ENCODE data around the gene AVPI1. TPM values are rescaled to one million over a fixed set of nuclear protein-coding genes. Genes with fewer than 3 reads are reported as not detected.

Gene AVPI1, protein sequence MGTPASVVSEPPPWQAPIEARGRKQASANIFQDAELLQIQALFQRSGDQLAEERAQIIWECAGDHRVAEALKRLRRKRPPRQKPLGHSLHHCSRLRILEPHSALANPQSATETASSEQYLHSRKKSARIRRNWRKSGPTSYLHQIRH
- total RNA-seq (2016; rRNA removed; fragmentation: Illumina TruSeq; extraction: Trizol) (39.8 and 47.6 TPM in 2 replicates), polyA plus RNA-seq (2011; rRNA removed) (60.6 and 61.2 TPM in 2 replicates), polyA minus RNA-seq (2011; rRNA and poly(A)+ RNA removed; ENCODE audit: low replicate concordance) (68.6 and 143 TPM in 2 replicates), Bru-seq, nascent RNA (percentile 85 among the genes with signal in this experiment), BruChase-seq, experiment 1, labeled RNA remaining after a 6-hour chase (percentile 72 among the genes with signal in this experiment), BruChase-seq, experiment 2, labeled RNA remaining after a 2-hour chase (percentile 83 among the genes with signal in this experiment)
- 17.3 and 23.9 TPM in 2 replicates for total RNA-seq (2016; cell fraction: cytosol; rRNA removed; fragmentation: Illumina TruSeq; extraction: Trizol; ENCODE audit: low read depth)
- total RNA-seq (2016; cell fraction: insoluble cytoplasmic fraction; rRNA removed; fragmentation: Illumina TruSeq; extraction: Trizol): 40.9 and 48.9 TPM in 2 replicates
- total RNA-seq (2016; cell fraction: membrane; rRNA removed; fragmentation: Illumina TruSeq; extraction: Trizol): 32.7 and 40.7 TPM in 2 replicates
- total RNA-seq (2016; cell fraction: nucleus; rRNA removed; fragmentation: Illumina TruSeq; extraction: Trizol): 19.1 and 24.2 TPM in 2 replicates
- polyA plus RNA-seq (2011; cell fraction: cytosol; rRNA removed): 46.9 and 72.0 TPM in 2 replicates
- polyA plus RNA-seq (2011; cell fraction: nucleus; rRNA removed): 30.9 and 32.2 TPM in 2 replicates
- 17.8 and 27.6 TPM in 2 replicates for polyA plus RNA-seq (2012)
- 15.1 and 21.8 TPM in 2 replicates for polyA plus RNA-seq (2016; cell fraction: cytosol; fragmentation: Illumina TruSeq; extraction: Trizol; ENCODE audit: low read depth)
- 52.4 and 52.8 TPM in 2 replicates for polyA plus RNA-seq (2016; cell fraction: insoluble cytoplasmic fraction; fragmentation: Illumina TruSeq; extraction: Trizol; ENCODE audit: low read depth)
- polyA plus RNA-seq (2016; cell fraction: membrane; fragmentation: Illumina TruSeq; extraction: Trizol; ENCODE audit: low read depth): 23.9 and 32.8 TPM in 2 replicates
- polyA plus RNA-seq (2016; cell fraction: nucleus; fragmentation: Illumina TruSeq; extraction: Trizol; ENCODE audit: insufficient read depth, low read depth): 25.4 and 28.6 TPM in 2 replicates
- 32.1 and 32.4 TPM in 2 replicates for polyA minus RNA-seq (2011; cell fraction: cytosol; rRNA and poly(A)+ RNA removed)
- polyA minus RNA-seq (2011; cell fraction: nucleus; rRNA and poly(A)+ RNA removed): 21.8 and 28.6 TPM in 2 replicates
- long read RNA-seq, experiment 1, transcript AVPI1-201 (3 exons, 1,457 nt): major isoform, 62 of 69 reads
- long read RNA-seq, experiment 1, partial matches to known transcripts: 5 of 69 reads
- long read RNA-seq, experiment 1, other reads (novel, unspliced or antisense): 2 of 69 reads
- long read RNA-seq, experiment 2, transcript AVPI1-201 (3 exons, 1,457 nt): major isoform, 161 of 202 reads
- long read RNA-seq, experiment 2, partial matches to known transcripts: 30 of 202 reads
- long read RNA-seq, experiment 2, other reads (novel, unspliced or antisense): 11 of 202 reads

GRCh38 chr10:97686962-97687784 is at the start of gene AVPI1:
AVPI1 (minus strand) TSS chr10:97687241; CDS start chr10:97679905, 7,336 bp downstream.
- no peak for FAIRE-seq
- no peak for TF ChIP-seq CCAR2 (optimal IDR thresholded peaks at IDR 0.05; ENCODE audit: low read depth, low read length)
- peak; percentile 35; the same call in 1 of the 2 replicates for TF ChIP-seq ZNF12 (CRISPR knock-in tag; IDR thresholded peaks at IDR 0.05)
- TF ChIP-seq ZFP36L1 (CRISPR knock-in tag; IDR thresholded peaks at IDR 0.05): peak; percentile 38; the same call in 1 of the 2 replicates
- TF ChIP-seq ADNP (CRISPR knock-in tag; IDR thresholded peaks at IDR 0.05): no peak
- no peak for TF ChIP-seq PAWR (CRISPR knock-in tag; IDR thresholded peaks at IDR 0.05; ENCODE audit: borderline replicate concordance)
- peak; percentile 55 for TF ChIP-seq BCL6 (CRISPR knock-in tag; IDR thresholded peaks at IDR 0.05)
- no peak for TF ChIP-seq ZNF672 (CRISPR knock-in tag; IDR thresholded peaks at IDR 0.05)
- TF ChIP-seq SP5 (CRISPR knock-in tag; IDR thresholded peaks at IDR 0.05; ENCODE audit: borderline replicate concordance, low read depth): peak; percentile 94
- TF ChIP-seq ZNF335 (CRISPR knock-in tag; IDR thresholded peaks at IDR 0.05): peak; percentile 61; the same call in 1 of the 2 replicates
- TF ChIP-seq AKNA (CRISPR knock-in tag; IDR thresholded peaks at IDR 0.05; ENCODE audit: borderline replicate concordance): no peak
- TF ChIP-seq TBP (CRISPR knock-in tag; IDR thresholded peaks at IDR 0.05): no peak; the same call in 1 of the 2 replicates

More at GRCh38 chr10:97686962-97687784, at the start of gene AVPI1:
- CTCF ChIA-PET (ENCODE audit: low intra/inter-chr PET ratio, low total read pairs): no interaction called here
- no TSS peak for BruUV-seq (replicated peaks)
- Histone ChIP-seq H3K9me3 (ENCODE audit: low read length) (no peaks in the 10 kb centered on the region), H2AFZ (ENCODE audit: low read length) (peak within 1 kb of the TSS; percentile 61), H3K27ac (ENCODE audit: extremely low read length, insufficient read depth, low read length) (peak within 1 kb of the TSS; percentile 94), H4K20me1 (ENCODE audit: insufficient read depth, low read length) (peaks cover 10% of the 10 kb centered on the region), H3K4me3 (replicated peaks in 1 of 3; ENCODE audit: insufficient read depth in 1 of 3, low read depth in 2 of 3, low read length in 3 of 3) (peak within 1 kb of the TSS; percentile 91 to 97 (median 95)), H3K36me3 (replicated peaks in 1 of 2; ENCODE audit: control insufficient read depth in 1 of 2, insufficient read depth in 2 of 2, low read length in 2 of 2) (no peaks in the 10 kb centered on the region), H3K9ac (ENCODE audit: insufficient read depth, low read depth, low read length) (peak within 1 kb of the TSS; percentile 96), H3K79me2 (ENCODE audit: insufficient read depth, low read length) (peaks cover 43% of the 10 kb centered on the region), H3K4me1 (ENCODE audit: insufficient read depth, low read length) (peaks cover 54% of the 10 kb centered on the region), H3K27me3 (ENCODE audit: control insufficient read depth in 1 of 2, insufficient read depth in 2 of 2, low read length in 2 of 2) (no peaks in the 10 kb centered on the region; a peak in 1 of 5 replicates), H3K4me2 (ENCODE audit: low read depth, low read length) (peak within 1 kb of the TSS; percentile 94)
- 0% methylated on average over 4 of the region's 78 CpGs for WGBS (ENCODE audit: low lambda C conversion rate)
- ATAC-seq: peak; percentile 84
- POLR2A ChIA-PET: interaction anchor here (0.6 to 3.5 kb wide), 21 partner anchors 11 to 286 kb away, joined by 3 to 39 read pairs (median 5); partner anchors contain the start of genes HOGA1, PI4K2A, RRP12 and UBTD1
- peak; percentile 95 for DNase-seq (ENCODE audit: low spot score)
- intact Hi-C loops (cut with micrococcal nuclease; ENCODE audit: unreplicated experiment): no loop called here
- in situ Hi-C loops (cut with HindIII; ENCODE audit: extremely low pct_ligation_motif_present, low pct_unique_long_range_greater_than_20kb): no loop called here

Measured in HepG2 (cell line).